Lung (tissue), 12 donors: ENCODE data around the gene CCL22. TPM values are rescaled to one million over a fixed set of nuclear protein-coding genes. Genes with fewer than 3 reads are reported as not detected.

Experiments used
- ATAC-seq: fragments of 200-7000 bp; cut with Tn5 transposase; one replicate; pipeline ENCODE4 v1.9.1; 2020; ENCODE audit warnings: moderate number of reproducible peaks; ENCODE audit not compliant: insufficient read depth, low FRiP score
- DNase-seq, 3 donors: peaks; one replicate each; pipeline ENCODE4 v3.0.0-alpha.2; 2013 to 2017
- H3K27ac ChIP-seq, 2 donors: one replicate each; pipeline ENCODE4 v1.5.1; 2013; ENCODE audit warnings: mild to moderate bottlenecking in 2 of 2, moderate library complexity in 2 of 2, control low read depth in 1 of 2, inconsistent platforms in 1 of 2, low read depth in 1 of 2, low read length in 1 of 2
- H3K27me3 ChIP-seq, 3 donors: one replicate each; pipeline ENCODE4 v1.5.1; 2013; ENCODE audit warnings: low read length in 2 of 3; ENCODE audit not compliant: control insufficient read depth in 3 of 3, insufficient read depth in 3 of 3
- H3K36me3 ChIP-seq, 4 donors: one replicate each; pipeline ENCODE4 v1.5.1; 2013; ENCODE audit warnings: low read length in 4 of 4, mild to moderate bottlenecking in 1 of 4, moderate library complexity in 1 of 4; ENCODE audit not compliant: control insufficient read depth in 4 of 4, insufficient read depth in 4 of 4
- H3K4me1 ChIP-seq, 5 donors: one replicate each; pipeline ENCODE4 v1.5.1; 2013; ENCODE audit warnings: low read length in 5 of 5, mild to moderate bottlenecking in 2 of 5, moderate library complexity in 1 of 5; ENCODE audit not compliant: control insufficient read depth in 5 of 5, insufficient read depth in 5 of 5
- H3K4me3 ChIP-seq: one replicate; pipeline ENCODE4 v1.5.1; 2013; ENCODE audit warnings: mild to moderate bottlenecking, control low read depth, moderate library complexity
- H3K9ac ChIP-seq, 2 donors: one replicate each; pipeline ENCODE4 v1.5.1; 2013; ENCODE audit warnings: low read length in 2 of 2, control low read depth in 1 of 2; ENCODE audit not compliant: insufficient read depth in 1 of 2
- H3K9me3 ChIP-seq, 4 donors: one replicate each; pipeline ENCODE4 v1.5.1; 2013; ENCODE audit warnings: low read length in 3 of 4, mild to moderate bottlenecking in 1 of 4, moderate library complexity in 1 of 4; ENCODE audit not compliant: control insufficient read depth in 4 of 4, insufficient read depth in 3 of 4
- CTCF ChIP-seq: IDR thresholded peaks from 2 replicates; pipeline ENCODE4 v1.5.1; 2012; ENCODE audit warnings: mild to moderate bottlenecking; ENCODE audit errors: control extremely low read depth, extremely low read depth
- WGBS, 2 donors: extraction: QIAGEN DNeasy Blood & Tissue Kit; methylation state at CpG; one replicate each; pipeline ENCODE4 v1.1.7; 2013; 5-methylcytosine and 5-hydroxymethylcytosine counted together
- polyA plus RNA-seq, 2 donors: library from polyadenylated mRNA; stranded (reverse); fragments of 200-250 nt; gene quantifications; one replicate each; pipeline ENCODE4 v1.2.1, GENCODE V29; 2013
- total RNA-seq, 2 donors: library from RNA; depleted of rRNA in 1 of 2; stranded (reverse); fragments of >200 nt in 1 of 2; gene quantifications; one replicate each; pipeline ENCODE4 v1.2.1, GENCODE V29; 2014 to 2021
- donor health status: control.
- donor health status: control.
- donor health status: Bipolar disorder and iron deficiency.
- donor health status: healthy.
- donor health status: DM: yes; HTN: yes; CAD: no.

CCL22 gene
- total and polyA plus RNA-seq, 4 donors = 0.43 to 3.1 (median 1.2) TPM

GRCh38 chr16:57377080-57377841 lies 18.7 kb downstream of the CCL22 start:
- 25 to 30% methylated on average over 5 of the region's 5 CpGs for WGBS, 2 donors
- Histone ChIP-seq H3K9me3 (no peaks in the 10 kb centered on the region), H3K4me1 (peaks cover 2 to 15% (median 8%) of the 10 kb centered on the region in 5 donors), H3K9ac (no peak overlapping the region), H3K4me3 (no peak overlapping the region), H3K27me3 (no peaks in the 10 kb centered on the region), H3K36me3 (peaks cover 0 to 3% (median 0%) of the 10 kb centered on the region in 4 donors), H3K27ac (no peak overlapping the region)
- TF ChIP-seq CTCF = no peak
- DNase-seq = no peak
- no peak for ATAC-seq

- no peak overlapping the region for H3K9ac ChIP-seq
- ATAC-seq (no peak), DNase-seq (no peak)
- H3K36me3 ChIP-seq = peaks cover 0 to 8% (median 0%) of the 10 kb centered on the region in 4 donors
- H3K4me1 ChIP-seq = peaks cover 0 to 14% (median 0%) of the 10 kb centered on the region in 5 donors
- peak overlapping the region in 1 of 2 donors; percentile 14 for H3K27ac ChIP-seq
- H3K9me3 ChIP-seq = no peaks in the 10 kb centered on the region
- 76 to 89% methylated on average over 10 of the region's 10 CpGs for WGBS, 2 donors
- H3K27me3 ChIP-seq = no peaks in the 10 kb centered on the region
- no peak for TF ChIP-seq CTCF
- no peak overlapping the region for H3K4me3 ChIP-seq
These were observed 21.0 kb downstream of the CCL22 start for GRCh38 chr16:57379579-57379978.

- peak overlapping the region in 1 of 2 donors; percentile 34 for H3K27ac ChIP-seq
- no peak overlapping the region for H3K9ac ChIP-seq
- peaks cover 0 to 8% (median 0%) of the 10 kb centered on the region in 4 donors for H3K36me3 ChIP-seq
- DNase-seq (no peak), ATAC-seq (no peak)
- no peak overlapping the region for H3K4me3 ChIP-seq
- 30 to 42% methylated on average over 8 of the region's 8 CpGs for WGBS, 2 donors
- TF ChIP-seq CTCF = no peak
- H3K9me3 ChIP-seq = no peaks in the 10 kb centered on the region
- H3K27me3 ChIP-seq = no peaks in the 10 kb centered on the region
- peaks cover 0 to 14% (median 0%) of the 10 kb centered on the region in 5 donors for H3K4me1 ChIP-seq
These were observed 22.3 kb downstream of the CCL22 start for GRCh38 chr16:57380671-57381462.
